Kidney (tissue), 14 donors: ENCODE data around the gene IPO4. TPM values are rescaled to one million over a fixed set of nuclear protein-coding genes. Genes with fewer than 3 reads are reported as not detected.

ENCODE experiments used
- DNase-seq, 5 donors: peaks; one replicate each; pipeline ENCODE4 v3.0.0-alpha.2; 2013 to 2020
- FAIRE-seq: peaks from 2 replicates; lab custom pipeline; 2012; peaks lifted over from hg19 to GRCh38; lab: Jason Lieb, UNC
- H3K27ac ChIP-seq, 2 donors: one replicate each; pipeline ENCODE4 v1.7.0; 2013; ENCODE audit warnings: low read depth in 2 of 2, low read length in 2 of 2, inconsistent platforms in 1 of 2
- H3K27me3 ChIP-seq: one replicate; pipeline ENCODE4 v1.7.1; 2013; ENCODE audit warnings: low read length, inconsistent platforms; ENCODE audit not compliant: control insufficient read depth, insufficient read depth
- H3K36me3 ChIP-seq, 3 donors: one replicate each; pipeline versions ENCODE4 v1.7.0 to v1.7.1; 2013; ENCODE audit warnings: low read length in 3 of 3, control low read depth in 1 of 3, inconsistent platforms in 1 of 3; ENCODE audit not compliant: insufficient read depth in 3 of 3, control insufficient read depth in 2 of 3
- H3K4me1 ChIP-seq, 3 donors: one replicate each; pipeline versions ENCODE4 v1.7.0 to v1.7.1; 2013; ENCODE audit warnings: low read length in 3 of 3, inconsistent platforms in 1 of 3, low read depth in 1 of 3; ENCODE audit not compliant: control insufficient read depth in 2 of 3, insufficient read depth in 2 of 3
- H3K4me3 ChIP-seq, 3 donors: one replicate each; pipeline versions ENCODE4 v1.7.0 to v1.8.1; 2013; ENCODE audit warnings: low read length in 3 of 3, control low read depth in 1 of 3, inconsistent platforms in 1 of 3
- H3K9ac ChIP-seq, 3 donors: one replicate each; pipeline versions ENCODE4 v1.7.0 to v1.7.1; 2013; ENCODE audit warnings: low read length in 3 of 3, control low read depth in 1 of 3, inconsistent platforms in 1 of 3
- H3K9me3 ChIP-seq, 3 donors: one replicate each; pipeline versions ENCODE4 v1.7.0 to v1.7.1; 2013; ENCODE audit warnings: low read length in 3 of 3, control low read depth in 1 of 3, inconsistent platforms in 1 of 3; ENCODE audit not compliant: control insufficient read depth in 2 of 3, insufficient read depth in 1 of 3
- CTCF ChIP-seq: IDR thresholded peaks from 3 replicates; pipeline ENCODE4 v1.5.1; 2012; ENCODE audit warnings: mild to moderate bottlenecking, moderate library complexity, borderline replicate concordance; ENCODE audit not compliant: insufficient read depth; ENCODE audit errors: extremely low read depth
- intact Hi-C: fragments of 100-400 bp; cut with DNase I; formaldehyde crosslinking; loops from one replicate; pipeline ENCODE4 v1.11.1; 2022
- polyA plus RNA-seq: library from polyadenylated mRNA; stranded (reverse); fragments of 350-450 nt; fragmentation: Illumina TruSeq; extraction: RNeasy Lipid Tissue Mini Kit (QIAGEN cat#74804); gene quantifications from one replicate; pipeline ENCODE4 v1.2.3, GENCODE V29; 2014; ENCODE audit warnings: low read depth, low replicate concordance; ENCODE audit not compliant: insufficient read depth
- total RNA-seq: library from RNA; stranded (reverse); fragmentation: NEBNext Ultra II Directional; extraction: Animal tissue kit (Norgen Biotek cat#: 25700); gene quantifications from one replicate; pipeline ENCODE4 v1.2.1, GENCODE V29; 2021
- donor health status: control.
- donor health status: control.
- donor health status: control.
- donor health status: control.
- donor health status: control.
- donor health status: DM: yes; HTN: yes; CAD: no.
- donor health status: Normal renal cell carcinoma (clear cell type).

Gene IPO4
- total and polyA plus RNA-seq, 2 donors from 2014 or later: 22.2 to 49.5 TPM

DNA sequence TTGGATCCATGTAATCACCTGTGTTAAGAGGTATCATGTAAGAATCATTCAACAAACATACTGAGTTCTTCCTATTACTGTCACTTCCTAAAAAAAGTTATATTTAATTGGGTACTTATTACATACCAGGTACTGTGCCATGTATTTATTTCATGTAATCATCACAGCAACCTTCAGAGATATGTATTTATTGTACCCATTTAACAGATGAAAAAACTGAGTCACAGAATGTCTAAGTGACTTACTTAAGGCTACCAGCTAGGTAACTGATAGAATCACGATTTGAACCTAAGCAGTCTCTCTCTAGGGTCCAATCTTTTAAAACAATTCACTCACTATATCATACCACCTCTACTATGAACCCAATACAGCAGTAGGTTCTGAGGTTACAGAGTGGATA, 44.2 kb downstream of the IPO4 start:
- DNase-seq: no peak
- no peak for FAIRE-seq
- intact Hi-C loops: no loop called here
- TF ChIP-seq CTCF: no peak
- no peaks in the 10 kb centered on the region for H3K27me3 ChIP-seq
- H3K9ac ChIP-seq: peak overlapping the region in 1 of 3 donors; percentile 9
- H3K4me1 ChIP-seq: peaks cover 2 to 35% (median 11%) of the 10 kb centered on the region in 3 donors
- H3K9me3 ChIP-seq: no peaks in the 10 kb centered on the region
- H3K36me3 ChIP-seq: peaks cover under 1 to 4% (median 3%) of the 10 kb centered on the region in 3 donors
- no peak overlapping the region for H3K4me3 ChIP-seq
- no peak overlapping the region for H3K27ac ChIP-seq

DNA sequence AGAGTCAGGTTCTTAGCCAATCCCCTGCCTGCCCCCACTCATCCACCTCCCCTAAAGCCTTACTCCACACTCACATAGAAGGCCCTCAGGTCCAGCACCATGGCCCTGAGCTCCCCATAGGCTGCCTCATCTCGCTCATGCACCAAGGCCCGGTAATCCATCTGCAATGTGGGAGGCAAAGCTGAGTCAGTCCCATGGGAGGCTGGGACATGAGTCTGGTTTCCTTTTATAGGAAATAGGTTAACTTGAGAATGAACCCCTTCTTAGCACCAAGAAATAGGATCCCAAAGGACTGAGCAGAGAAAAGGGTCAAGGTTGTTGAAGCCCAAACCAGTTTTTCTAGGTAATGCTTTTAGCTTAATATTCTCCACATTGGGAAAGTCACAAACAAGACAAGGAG, 45.1 kb downstream of the IPO4 start:
- Histone ChIP-seq H3K9ac (no peak overlapping the region), H3K4me1 (peaks cover 2 to 36% (median 11%) of the 10 kb centered on the region in 3 donors), H3K9me3 (no peaks in the 10 kb centered on the region), H3K36me3 (peaks cover 0 to 9% (median 5%) of the 10 kb centered on the region in 3 donors), H3K4me3 (no peak overlapping the region), H3K27me3 (no peaks in the 10 kb centered on the region), H3K27ac (no peak overlapping the region)
- no peak for TF ChIP-seq CTCF
- intact Hi-C loops: no loop called here
- no peak for DNase-seq
- no peak for FAIRE-seq

- Histone ChIP-seq H3K9ac (peak within 1 kb of the TSS; percentile 82 to 96 (median 85)), H3K27me3 (no peaks in the 10 kb centered on the region), H3K9me3 (no peaks in the 10 kb centered on the region), H3K4me1 (peaks cover 2 to 47% (median 21%) of the 10 kb centered on the region in 3 donors), H3K4me3 (peak within 1 kb of the TSS; percentile 92 to 97 (median 92)), H3K36me3 (peaks cover 0 to 23% (median 14%) of the 10 kb centered on the region in 3 donors), H3K27ac (peak within 1 kb of the TSS; percentile 95)
- TF ChIP-seq CTCF: peak; percentile 37
- intact Hi-C loops: no loop called here
- DNase-seq: peak; percentile 100
- peak; percentile 76 for FAIRE-seq
Observed at GRCh38 chr14:24141097-24141880, 47.3 kb downstream of the IPO4 start, which contains the start of gene EMC9. Gene EMC9 (minus strand): TSS chr14:24141591. CDS start chr14:24141304, 287 bp downstream.
